Activated CD8-positive, alpha-beta memory T cell treated with anti-CD3 and anti-CD28 coated beads, Interleukin-2, amount 10 ng/mL, durations not matched to agents 7 days and 5 days (primary cell): Measurements from ENCODE around the gene PROX1. TPM values are rescaled to one million over a fixed set of nuclear protein-coding genes. Genes with fewer than 3 reads are reported as not detected.

Experiments
- ATAC-seq: fragments of 150-1000 bp; cut with Tn5 transposase; one replicate; pipeline ENCODE4 v1.10.0; 2021; ENCODE audit warnings: moderate library complexity
- CTCF ChIA-PET: fragments of 350-600 bp; sonication (Branson Sonifier 250); formaldehyde crosslinking; loops from one replicate; lab custom pipeline; 2021; ENCODE audit warnings: antibody characterized with exemption; lab: Charles Lee
- DNase-seq: peaks from one replicate; pipeline ENCODE4 v3.0.0-alpha.2; 2020
- H3K27ac Mint-ChIP-seq: one replicate; pipeline ENCODE4 v1.8.0; 2021; ENCODE audit warnings: mild to moderate bottlenecking, mixed read lengths
- H3K27me3 Mint-ChIP-seq: one replicate; pipeline ENCODE4 v1.8.0; 2021; ENCODE audit warnings: mixed read lengths
- H3K36me3 Mint-ChIP-seq: one replicate; pipeline ENCODE4 v1.8.0; 2021; ENCODE audit warnings: mild to moderate bottlenecking, mixed read lengths
- H3K4me1 Mint-ChIP-seq: one replicate; pipeline ENCODE4 v1.8.0; 2021; ENCODE audit warnings: mixed read lengths
- H3K4me3 Mint-ChIP-seq: one replicate; pipeline ENCODE4 v1.8.0; 2021; ENCODE audit warnings: mild to moderate bottlenecking, moderate library complexity, mixed read lengths
- H3K9me3 Mint-ChIP-seq: one replicate; pipeline ENCODE4 v1.8.0; 2022; ENCODE audit warnings: low read depth, mixed read lengths
- total RNA-seq, 2 experiments: library from RNA; stranded (reverse); gene quantifications; one replicate each; pipeline ENCODE4 v1.2.3, GENCODE V29; 2021

Gene PROX1
- total RNA-seq, 2 experiments from 2014 or later: not detected

DNA sequence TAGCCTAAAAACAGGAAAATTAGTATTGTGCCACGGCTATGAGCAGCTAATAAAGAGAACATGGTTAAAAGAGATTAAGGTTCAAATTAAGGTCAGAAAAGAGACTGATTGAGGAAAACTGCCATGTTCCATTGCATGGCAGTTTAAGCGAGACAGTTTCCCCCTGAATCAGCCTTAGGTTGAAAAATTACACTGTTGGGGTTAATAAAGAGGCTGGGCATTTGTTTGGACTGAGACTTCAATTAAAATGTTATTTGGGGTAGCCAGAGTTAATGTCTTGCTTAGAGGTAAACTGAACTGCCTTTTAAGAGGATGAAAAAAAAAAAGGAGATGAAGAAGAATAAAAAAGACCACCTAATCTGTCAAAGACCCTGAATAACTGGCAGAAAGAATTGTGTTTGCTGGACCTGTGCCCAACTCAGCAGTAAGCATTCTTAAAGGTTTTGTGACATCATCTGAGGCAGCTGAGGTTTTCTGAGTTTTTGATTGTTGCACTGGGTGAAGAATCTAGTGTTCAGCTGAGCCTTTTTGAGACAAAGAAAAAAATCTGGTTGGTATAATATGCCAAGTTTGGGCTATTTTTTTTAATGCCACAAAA lies 17.7 kb upstream of the PROX1 start:
- H3K36me3 Mint-ChIP-seq: no peaks in the 10 kb centered on the region

DNA sequence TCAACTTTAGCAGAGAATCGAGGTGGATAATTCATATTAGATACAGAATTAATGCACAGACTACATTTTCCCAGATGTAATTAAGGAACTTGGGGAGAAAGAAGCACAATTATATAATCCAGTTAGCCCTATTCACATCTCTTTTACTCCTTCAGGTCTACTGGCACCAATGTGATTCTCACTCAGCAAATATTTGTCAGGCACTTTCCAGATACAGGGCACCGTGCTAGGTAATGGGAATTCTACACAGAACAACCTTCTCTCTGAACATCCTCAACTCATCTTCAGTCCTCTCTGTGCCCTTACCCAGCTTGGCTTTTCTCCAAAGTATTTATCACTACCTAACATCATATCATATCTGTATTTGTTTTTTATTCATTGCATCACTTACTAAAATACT lies 15.6 kb upstream of the PROX1 start:
- H3K27ac Mint-ChIP-seq: no peak overlapping the region
- H3K4me1 Mint-ChIP-seq: no peaks in the 10 kb centered on the region
- H3K4me3 Mint-ChIP-seq: no peak overlapping the region
- CTCF ChIA-PET: no interaction called here
- no peaks in the 10 kb centered on the region for H3K36me3 Mint-ChIP-seq
- no peak for DNase-seq
- no peaks in the 10 kb centered on the region for H3K9me3 Mint-ChIP-seq
- H3K27me3 Mint-ChIP-seq: peaks cover 15% of the 10 kb centered on the region
- no peak for ATAC-seq

More for the DNA sequence above, 17.7 kb upstream of the PROX1 start:
- Mint-ChIP-seq H3K4me1 (no peaks in the 10 kb centered on the region), H3K4me3 (no peak overlapping the region), H3K27me3 (peaks cover 10% of the 10 kb centered on the region), H3K9me3 (no peaks in the 10 kb centered on the region), H3K27ac (no peak overlapping the region)
- DNase-seq (no peak), ATAC-seq (no peak)
- CTCF ChIA-PET: no interaction called here

DNA sequence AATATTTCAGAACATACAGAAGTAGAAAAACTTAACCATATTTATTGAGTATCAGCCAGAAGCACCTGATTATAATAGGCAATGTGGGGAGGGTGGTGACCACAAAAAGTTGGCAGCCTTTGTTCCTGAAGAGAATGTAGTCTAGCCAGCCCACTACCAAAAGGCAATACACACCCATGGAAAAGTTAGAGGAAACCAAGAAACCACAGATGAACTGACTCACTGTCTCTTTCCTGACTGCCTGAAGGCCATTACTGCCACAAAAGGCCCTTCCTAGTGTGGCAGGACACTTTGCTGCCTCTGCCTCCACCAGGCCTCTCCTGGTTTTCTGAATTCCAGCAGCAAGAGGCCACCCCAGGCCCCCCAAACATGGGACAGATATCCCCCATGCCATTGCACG lies 14.6 kb upstream of the PROX1 start:
- DNase-seq: no peak
- Mint-ChIP-seq H3K27me3 (peaks cover 24% of the 10 kb centered on the region), H3K27ac (no peak overlapping the region), H3K36me3 (no peaks in the 10 kb centered on the region), H3K4me1 (no peaks in the 10 kb centered on the region), H3K4me3 (no peak overlapping the region), H3K9me3 (no peaks in the 10 kb centered on the region)
- no peak for ATAC-seq
- CTCF ChIA-PET: no interaction called here

DNA sequence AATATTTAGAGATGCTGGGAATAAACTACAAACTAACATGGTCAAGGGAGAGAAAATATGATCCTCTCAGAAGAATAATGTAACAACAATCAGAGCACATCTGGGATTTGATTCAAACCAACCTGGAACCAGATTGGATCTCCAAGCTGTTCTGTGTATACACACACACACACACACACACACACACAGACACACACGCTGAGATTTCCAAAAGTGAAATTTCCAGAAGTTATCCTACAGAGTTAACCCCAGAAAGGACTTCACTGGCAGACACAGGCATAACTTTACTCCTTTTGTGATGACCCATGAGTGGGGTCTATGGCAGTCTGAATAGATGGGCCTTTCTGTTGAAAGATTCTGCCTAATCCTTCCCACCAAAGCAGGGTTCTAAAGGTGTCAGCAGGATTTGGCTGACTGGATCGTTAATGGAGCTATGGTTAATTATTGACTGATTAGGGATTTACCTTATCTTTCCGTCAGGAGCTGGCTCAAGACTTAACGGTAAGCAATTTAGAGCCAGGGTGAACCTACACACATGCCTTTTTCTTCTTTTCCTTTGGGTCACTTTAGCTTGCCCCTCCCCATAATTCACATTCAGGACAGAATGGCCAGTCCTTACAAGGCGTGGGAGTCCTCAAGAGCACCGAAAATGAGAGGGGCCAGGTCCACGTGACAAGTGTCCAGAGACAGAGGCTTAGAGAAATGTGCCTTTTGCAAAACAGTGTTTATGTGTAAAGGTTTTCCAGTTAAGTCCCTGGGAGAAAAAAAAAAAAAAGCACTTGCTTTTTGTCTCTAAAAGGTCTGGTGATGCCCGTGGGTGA lies 10.9 kb upstream of the PROX1 start:
- peaks cover 3% of the 10 kb centered on the region for H3K36me3 Mint-ChIP-seq
- H3K4me1 Mint-ChIP-seq: no peaks in the 10 kb centered on the region
- no peak overlapping the region for H3K27ac Mint-ChIP-seq
- CTCF ChIA-PET: no interaction called here
- H3K27me3 Mint-ChIP-seq: peaks cover 50% of the 10 kb centered on the region
- H3K4me3 Mint-ChIP-seq: no peak overlapping the region
- ATAC-seq (no peak), DNase-seq (no peak)
- no peaks in the 10 kb centered on the region for H3K9me3 Mint-ChIP-seq

DNA sequence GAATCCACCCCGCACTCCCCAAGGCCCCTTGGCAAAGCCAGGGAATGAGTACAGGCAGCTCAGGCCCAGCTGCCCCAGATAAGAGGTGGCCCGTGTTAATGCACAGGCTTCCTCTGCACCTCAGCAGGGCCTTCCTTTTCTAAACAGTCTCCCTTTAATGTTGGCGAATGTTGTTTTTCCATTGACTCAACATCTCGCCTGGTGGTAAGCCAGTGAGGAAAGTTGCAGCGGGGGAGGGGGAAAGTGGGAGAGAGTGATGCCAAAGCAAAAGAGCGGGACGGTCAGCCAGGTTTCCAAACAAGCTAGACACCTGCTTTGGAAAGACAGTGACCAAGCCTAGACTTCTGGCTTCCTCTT lies 10.3 kb upstream of the PROX1 start:
- no peak overlapping the region for H3K4me3 Mint-ChIP-seq
- ATAC-seq: no peak
- no peaks in the 10 kb centered on the region for H3K4me1 Mint-ChIP-seq
- CTCF ChIA-PET: no interaction called here
- H3K27me3 Mint-ChIP-seq: peaks cover 56% of the 10 kb centered on the region
- H3K9me3 Mint-ChIP-seq: no peaks in the 10 kb centered on the region
- H3K27ac Mint-ChIP-seq: no peak overlapping the region
- peaks cover 6% of the 10 kb centered on the region for H3K36me3 Mint-ChIP-seq
- no peak for DNase-seq

GRCh38 chr1:213977909-213978308 lies 9.9 kb upstream of the PROX1 start:
- H3K4me3 Mint-ChIP-seq: no peak overlapping the region
- no peak for ATAC-seq
- DNase-seq: no peak
- H3K36me3 Mint-ChIP-seq: peaks cover 6% of the 10 kb centered on the region
- H3K27ac Mint-ChIP-seq: no peak overlapping the region
- H3K4me1 Mint-ChIP-seq: no peaks in the 10 kb centered on the region
- H3K27me3 Mint-ChIP-seq: peaks cover 57% of the 10 kb centered on the region
- H3K9me3 Mint-ChIP-seq: no peaks in the 10 kb centered on the region
- CTCF ChIA-PET: no interaction called here

GRCh38 chr1:213979751-213980586 lies 7.8 kb upstream of the PROX1 start:
- Mint-ChIP-seq H3K4me1 (no peaks in the 10 kb centered on the region), H3K36me3 (peaks cover 6% of the 10 kb centered on the region), H3K27ac (no peak overlapping the region), H3K27me3 (peaks cover 77% of the 10 kb centered on the region), H3K4me3 (no peak overlapping the region), H3K9me3 (no peaks in the 10 kb centered on the region)
- ATAC-seq (no peak), DNase-seq (no peak)
- CTCF ChIA-PET: no interaction called here

GRCh38 chr1:213980906-213981305 lies 6.9 kb upstream of the PROX1 start:
- peaks cover 86% of the 10 kb centered on the region for H3K27me3 Mint-ChIP-seq
- H3K9me3 Mint-ChIP-seq: no peaks in the 10 kb centered on the region
- DNase-seq (no peak), ATAC-seq (no peak)
- peaks cover 6% of the 10 kb centered on the region for H3K36me3 Mint-ChIP-seq
- CTCF ChIA-PET: no interaction called here
- no peak overlapping the region for H3K27ac Mint-ChIP-seq
- H3K4me3 Mint-ChIP-seq: no peak overlapping the region
- no peaks in the 10 kb centered on the region for H3K4me1 Mint-ChIP-seq

GRCh38 chr1:213982289-213982671 lies 5.5 kb upstream of the PROX1 start:
- Mint-ChIP-seq H3K4me1 (no peaks in the 10 kb centered on the region), H3K9me3 (no peaks in the 10 kb centered on the region), H3K27me3 (peaks cover 92% of the 10 kb centered on the region), H3K27ac (no peak overlapping the region), H3K4me3 (no peak overlapping the region), H3K36me3 (peaks cover 6% of the 10 kb centered on the region)
- ATAC-seq: no peak
- CTCF ChIA-PET: no interaction called here
- DNase-seq: no peak

DNA sequence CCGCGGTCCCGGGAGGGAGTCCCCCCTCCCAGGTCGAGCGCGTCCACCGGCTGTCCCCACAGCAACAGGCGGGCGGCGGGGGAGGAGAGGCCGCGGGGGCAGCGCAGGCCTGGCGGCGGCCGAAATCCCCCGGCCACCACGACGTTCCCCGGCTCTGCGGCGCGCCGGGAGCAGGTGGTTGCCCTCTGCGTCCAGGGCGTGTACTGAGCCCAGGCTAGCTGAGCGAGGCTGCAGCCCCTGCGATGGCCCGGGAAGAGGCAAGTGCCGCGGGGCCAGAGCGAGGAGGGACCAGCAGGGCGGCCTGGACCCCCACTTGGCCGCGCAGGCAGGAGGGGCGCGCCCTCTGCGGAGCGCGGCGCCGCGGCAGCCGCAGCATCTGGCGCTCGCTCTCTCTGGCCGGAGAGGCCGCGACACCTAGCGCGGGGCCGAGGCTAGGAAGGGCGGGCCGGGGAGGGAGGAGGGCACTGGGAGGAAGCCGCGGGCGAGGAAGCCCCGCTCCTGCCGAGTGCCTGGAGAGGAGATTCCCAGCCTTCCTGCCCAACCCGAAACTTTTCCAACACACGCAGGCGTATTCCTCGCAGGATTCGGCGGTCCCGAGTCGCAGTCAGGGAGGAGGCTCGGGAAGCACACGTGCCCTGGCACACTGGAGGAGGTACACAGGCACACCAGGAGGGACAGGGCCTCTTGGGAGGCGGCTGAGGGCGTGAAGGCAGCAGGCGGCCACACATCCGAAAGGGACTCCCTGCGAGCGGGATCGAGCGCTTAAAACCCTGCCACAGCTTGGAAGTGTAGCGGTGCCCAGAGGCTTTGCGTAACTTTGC lies 4.9 kb upstream of the PROX1 start:
- CTCF ChIA-PET: no interaction called here
- H3K4me1 Mint-ChIP-seq: peaks cover 3% of the 10 kb centered on the region
- no peak overlapping the region for H3K27ac Mint-ChIP-seq
- H3K9me3 Mint-ChIP-seq: no peaks in the 10 kb centered on the region
- peaks cover 90% of the 10 kb centered on the region for H3K27me3 Mint-ChIP-seq
- no peak overlapping the region for H3K4me3 Mint-ChIP-seq
- ATAC-seq (no peak), DNase-seq (no peak)
- peaks cover 6% of the 10 kb centered on the region for H3K36me3 Mint-ChIP-seq

DNA sequence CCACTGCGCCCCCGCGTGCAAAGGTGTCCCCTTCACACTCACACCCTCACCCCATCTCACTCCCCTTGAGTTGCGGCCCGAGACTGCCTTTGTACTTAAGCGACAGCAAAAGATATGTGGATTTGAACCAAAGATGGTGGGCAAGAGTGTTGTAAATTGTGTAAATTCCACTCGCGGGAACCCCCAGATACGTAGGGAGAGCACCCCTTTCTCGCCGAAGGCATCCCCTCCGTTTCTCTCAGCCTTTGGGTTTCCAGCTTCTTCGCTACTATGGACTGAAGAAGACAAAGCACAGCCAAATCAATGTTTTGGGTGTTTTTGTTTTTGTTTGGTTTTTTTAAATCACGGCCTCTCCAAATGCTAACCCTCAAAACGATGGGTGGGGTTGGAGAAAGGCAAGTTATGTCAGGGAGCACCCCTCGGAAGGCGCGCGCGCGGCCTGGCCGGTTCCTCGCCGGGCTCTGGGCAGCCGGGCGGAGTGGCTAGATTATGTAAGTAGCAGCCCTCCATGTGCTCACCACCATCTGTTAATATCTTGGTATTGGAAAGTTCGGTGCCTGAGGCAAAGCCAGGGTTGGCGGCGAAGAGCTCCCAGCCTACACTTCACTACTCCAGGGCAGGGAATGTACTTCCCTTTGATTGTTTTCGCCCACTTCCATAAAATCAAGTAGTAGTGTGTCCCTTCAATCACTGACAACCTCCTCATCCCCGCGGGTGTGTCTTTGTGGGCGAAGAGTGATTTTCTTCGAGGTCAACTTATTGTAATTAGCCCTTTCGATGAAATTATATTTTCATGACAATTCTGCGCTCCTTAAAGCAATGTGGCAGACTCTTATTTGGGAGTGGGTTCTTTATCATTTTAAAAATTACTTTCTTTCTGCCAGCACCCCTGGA lies 4.0 kb upstream of the PROX1 start:
- H3K9me3 Mint-ChIP-seq: no peaks in the 10 kb centered on the region
- no peak overlapping the region for H3K27ac Mint-ChIP-seq
- peaks cover 9% of the 10 kb centered on the region for H3K4me1 Mint-ChIP-seq
- DNase-seq (no peak), ATAC-seq (no peak)
- H3K36me3 Mint-ChIP-seq: peaks cover 6% of the 10 kb centered on the region
- peaks cover 90% of the 10 kb centered on the region for H3K27me3 Mint-ChIP-seq
- CTCF ChIA-PET: no interaction called here
- H3K4me3 Mint-ChIP-seq: no peak overlapping the region

- DNase-seq (no peak), ATAC-seq (no peak)
- peaks cover 11% of the 10 kb centered on the region for H3K4me1 Mint-ChIP-seq
- H3K4me3 Mint-ChIP-seq: no peak overlapping the region
- no peak overlapping the region for H3K27ac Mint-ChIP-seq
- CTCF ChIA-PET: no interaction called here
- no peaks in the 10 kb centered on the region for H3K9me3 Mint-ChIP-seq
- peaks cover 90% of the 10 kb centered on the region for H3K27me3 Mint-ChIP-seq
- H3K36me3 Mint-ChIP-seq: peaks cover 5% of the 10 kb centered on the region
Observed at GRCh38 chr1:213984387-213985208, 3.2 kb upstream of the PROX1 start.
